Esophagus muscularis mucosa (tissue), 3 donors: ENCODE results near the gene TRIM16.
"Not testable (repeated sequence)": the region's sequence is repeated elsewhere in the genome, so short reads cannot be mapped to it uniquely, and the experiment has no call there.

Source experiments
- CTCF ChIP-seq, 3 experiments: fragments of 200-600 bp in 2 of 3; fragments of 450-650 bp in 1 of 3; sonication (generic) in 2 of 3; IDR thresholded peaks; one replicate each; pipeline ENCODE4 v1.5.1; 2017 to 2019; ENCODE audit warnings: antibody characterized with exemption in 3 of 3, mild to moderate bottlenecking in 2 of 3, moderate library complexity in 1 of 3
- POLR2AphosphoS5 ChIP-seq, 2 donors: sonication (generic); formaldehyde crosslinking; IDR thresholded peaks; one replicate each; pipeline ENCODE4 v1.6.1; 2017; ENCODE audit warnings: antibody characterized with exemption in 2 of 2

GRCh38 chr17:15629991-15630390, 54.1 kb downstream of the TRIM16 start:
- TF ChIP-seq CTCF, POLR2AphosphoS5 (IDR thresholded peaks at IDR 0.05): not testable (repeated sequence)
